Measurements from ENCODE around the gene RELL2.

DNA sequence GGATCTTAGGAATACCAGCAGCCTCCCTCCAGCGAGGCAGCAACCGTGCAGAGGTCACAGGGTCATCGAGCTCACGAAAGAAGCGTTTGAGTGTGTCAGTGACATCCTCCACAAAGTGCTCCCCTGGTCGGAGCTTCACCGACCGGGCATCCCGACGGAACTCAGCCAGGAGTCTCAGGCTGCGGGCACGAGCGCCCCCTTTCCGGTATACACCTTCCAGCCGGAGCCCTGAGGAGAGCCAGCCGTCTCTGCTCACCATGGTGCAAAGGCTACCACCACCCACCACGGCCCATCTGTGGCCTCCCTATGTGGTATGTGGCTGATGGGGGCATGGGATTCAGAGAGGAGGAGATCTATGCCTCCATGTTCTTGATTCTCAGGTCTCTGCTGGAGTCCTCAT is 25.2 kb downstream of the RELL2 start:
- TF ChIP-seq, protein P1, sequence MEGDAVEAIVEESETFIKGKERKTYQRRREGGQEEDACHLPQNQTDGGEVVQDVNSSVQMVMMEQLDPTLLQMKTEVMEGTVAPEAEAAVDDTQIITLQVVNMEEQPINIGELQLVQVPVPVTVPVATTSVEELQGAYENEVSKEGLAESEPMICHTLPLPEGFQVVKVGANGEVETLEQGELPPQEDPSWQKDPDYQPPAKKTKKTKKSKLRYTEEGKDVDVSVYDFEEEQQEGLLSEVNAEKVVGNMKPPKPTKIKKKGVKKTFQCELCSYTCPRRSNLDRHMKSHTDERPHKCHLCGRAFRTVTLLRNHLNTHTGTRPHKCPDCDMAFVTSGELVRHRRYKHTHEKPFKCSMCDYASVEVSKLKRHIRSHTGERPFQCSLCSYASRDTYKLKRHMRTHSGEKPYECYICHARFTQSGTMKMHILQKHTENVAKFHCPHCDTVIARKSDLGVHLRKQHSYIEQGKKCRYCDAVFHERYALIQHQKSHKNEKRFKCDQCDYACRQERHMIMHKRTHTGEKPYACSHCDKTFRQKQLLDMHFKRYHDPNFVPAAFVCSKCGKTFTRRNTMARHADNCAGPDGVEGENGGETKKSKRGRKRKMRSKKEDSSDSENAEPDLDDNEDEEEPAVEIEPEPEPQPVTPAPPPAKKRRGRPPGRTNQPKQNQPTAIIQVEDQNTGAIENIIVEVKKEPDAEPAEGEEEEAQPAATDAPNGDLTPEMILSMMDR (IDR thresholded peaks at IDR 0.05): no peak
- TF ChIP-seq EP300 (IDR thresholded peaks at IDR 0.05): no peak
